HepG2 (cell line): ENCODE measurements around the gene BAG3.

Experiments used
- EZH2 ChIP-seq: conservative IDR thresholded peaks from 2 replicates; pipeline ENCODE4 v1.6.1; 2012; ENCODE audit warnings: mild to moderate bottlenecking, low read depth, low read length, moderate library complexity
- SIX1 ChIP-seq: sonication (generic); formaldehyde crosslinking; IDR thresholded peaks from 2 replicates; pipeline ENCODE4 v1.4.0; 2020; ENCODE audit warnings: missing genetic modification reagents, borderline replicate concordance

DNA sequence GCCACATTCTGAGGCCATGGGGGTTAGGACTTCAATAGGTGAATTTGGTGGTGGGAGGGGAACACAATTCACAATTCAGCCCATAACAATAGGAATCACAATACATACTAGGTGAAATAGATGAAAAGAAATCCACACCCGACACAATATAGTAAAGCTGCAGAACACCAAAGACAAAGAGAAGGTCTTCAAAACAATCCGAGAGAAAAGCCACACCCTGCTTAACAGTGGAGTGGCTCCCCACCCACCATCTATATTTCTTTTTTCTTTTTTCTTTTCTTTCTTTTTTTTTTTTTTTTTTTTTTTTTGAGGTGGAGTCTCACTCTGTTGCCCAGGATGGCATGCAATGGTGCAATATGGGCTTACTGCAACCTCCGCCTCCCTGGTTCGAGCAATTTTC lies 39.7 kb upstream of the BAG3 start:
- no peak for TF ChIP-seq EZH2
- no peak for TF ChIP-seq SIX1 (CRISPR knock-in tag)
